Esophagus muscularis mucosa (tissue), 2 donors: Measurements from ENCODE around the gene RHOG.

Experiments used
- POLR2A ChIP-seq: fragments of 450-650 bp; IDR thresholded peaks from one replicate; pipeline ENCODE4 v1.6.1; 2017; ENCODE audit warnings: antibody characterized with exemption, moderate library complexity, mild to moderate bottlenecking, low read depth
- POLR2AphosphoS5 ChIP-seq, 2 donors: sonication (generic); formaldehyde crosslinking; IDR thresholded peaks; one replicate each; pipeline ENCODE4 v1.6.1; 2017; ENCODE audit warnings: antibody characterized with exemption in 2 of 2

DNA sequence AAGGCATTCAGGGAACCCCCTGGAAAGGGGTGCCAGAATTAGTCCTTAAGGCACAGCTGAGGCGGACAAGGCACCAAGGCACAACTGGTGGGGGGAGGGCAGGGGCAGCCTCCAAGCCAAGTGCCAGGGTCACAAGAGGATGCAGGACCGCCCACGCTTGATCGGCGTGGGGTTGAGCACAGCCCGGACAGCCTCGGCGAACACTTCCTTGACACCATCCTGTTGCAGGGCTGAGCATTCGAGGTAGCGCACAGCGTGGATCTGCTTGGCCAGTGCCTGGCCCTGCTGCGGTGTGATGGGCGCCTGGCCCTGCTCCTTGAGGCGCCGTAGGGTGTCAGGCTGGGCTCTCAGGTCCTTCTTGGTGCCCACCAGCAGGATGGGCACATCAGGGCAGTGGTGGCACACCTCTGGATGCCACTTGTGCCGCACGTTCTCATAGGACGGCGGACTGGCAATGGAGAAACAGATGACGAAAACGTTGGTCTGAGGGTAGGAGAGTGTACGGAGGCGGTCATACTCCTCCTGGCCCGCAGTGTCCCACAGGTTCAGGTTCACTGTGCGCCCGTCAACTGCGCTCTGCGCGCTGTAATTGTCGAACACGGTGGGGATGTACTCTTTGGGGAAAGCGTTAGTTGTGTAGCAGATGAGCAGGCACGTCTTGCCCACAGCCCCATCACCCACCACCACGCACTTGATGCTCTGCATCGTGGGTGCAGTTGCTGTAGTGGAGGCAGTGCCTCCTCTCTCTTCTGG lies 13.1 kb downstream of the RHOG start:
- no peak for TF ChIP-seq POLR2AphosphoS5 (IDR thresholded peaks at IDR 0.05)
- no peak for TF ChIP-seq POLR2A
